ENCODE data around the gene TIMP4.

TIMP4 gene

GRCh38 chr3:12184541-12184940 is 25.8 kb upstream of the TIMP4 start:
- no peak for DNase-seq

- DNase-seq: no peak
Measured at GRCh38 chr3:12182687-12183441, 24.2 kb upstream of the TIMP4 start.

- no peak for DNase-seq
Measured at GRCh38 chr3:12181806-12182205, 23.1 kb upstream of the TIMP4 start.

- no peak for DNase-seq
Measured at GRCh38 chr3:12181301-12181700, 22.6 kb upstream of the TIMP4 start.

GRCh38 chr3:12180631-12181030 is 21.9 kb upstream of the TIMP4 start:
- DNase-seq: no peak

- no peak for DNase-seq
Measured at GRCh38 chr3:12180218-12180617, 21.5 kb upstream of the TIMP4 start.

GRCh38 chr3:12179441-12179840 is 20.7 kb upstream of the TIMP4 start:
- DNase-seq: no peak

- no peak for DNase-seq
Measured at GRCh38 chr3:12178091-12178820, 19.5 kb upstream of the TIMP4 start.

GRCh38 chr3:12177126-12177525 is 18.4 kb upstream of the TIMP4 start:
- no peak for DNase-seq

- DNase-seq: peak; percentile 33
Measured at GRCh38 chr3:12175844-12176453, 17.2 kb upstream of the TIMP4 start.

- no peak for DNase-seq
Measured at GRCh38 chr3:12175137-12175593, 16.5 kb upstream of the TIMP4 start.

GRCh38 chr3:12170207-12170606 is 11.5 kb upstream of the TIMP4 start:
- DNase-seq: no peak

GRCh38 chr3:12165909-12166308 is 7.2 kb upstream of the TIMP4 start:
- DNase-seq: no peak

- DNase-seq: peak; percentile 14
Measured at GRCh38 chr3:12159227-12159601, 502 bp upstream of the TIMP4 start.

GRCh38 chr3:12157026-12157425 is 1.7 kb downstream of the TIMP4 start:
- no peak for DNase-seq

GRCh38 chr3:12155828-12156227 is 2.9 kb downstream of the TIMP4 start:
- DNase-seq: no peak

- DNase-seq: no peak
Measured at GRCh38 chr3:12155264-12155663, 3.4 kb downstream of the TIMP4 start.

- DNase-seq: no peak
Measured at GRCh38 chr3:12154151-12154550, 4.6 kb downstream of the TIMP4 start.

GRCh38 chr3:12150112-12150511 is 8.6 kb downstream of the TIMP4 start:
- no peak for DNase-seq

GRCh38 chr3:12149029-12149428 is 9.7 kb downstream of the TIMP4 start:
- DNase-seq: no peak

GRCh38 chr3:12148183-12148940 is 10.3 kb downstream of the TIMP4 start:
- no peak for DNase-seq

GRCh38 chr3:12147049-12147780 is 11.5 kb downstream of the TIMP4 start:
- no peak for DNase-seq
